H1 (cell line): Measurements from ENCODE around the gene FKBP1A. TPM values are rescaled to one million over a fixed set of nuclear protein-coding genes. Genes with fewer than 3 reads are reported as not detected.

Experiments used
- CTCF ChIA-PET: fragments of 300-600 bp; sonication (Branson Sonifier 250); formaldehyde crosslinking; loops from one replicate; lab custom pipeline; 2021; ENCODE audit not compliant: partially characterized antibody; lab: Charles Lee
- POLR2A ChIA-PET: fragments of 300-600 bp; sonication (Branson Sonifier 250); formaldehyde crosslinking; loops from one replicate; lab custom pipeline; 2021; ENCODE audit warnings: inconsistent platforms; ENCODE audit not compliant: partially characterized antibody; lab: Charles Lee
- DNase-seq, 2 experiments: peaks; one replicate each; pipeline versions ENCODE4 v3.0.0 to v3.0.0-alpha.2; 2010 to 2022; ENCODE audit warnings: low spot score in 2 of 2, low read depth in 1 of 2, mixed read lengths in 1 of 2
- FAIRE-seq: peaks from 2 replicates; lab custom pipeline; 2011; peaks lifted over from hg19 to GRCh38; lab: Jason Lieb, UNC
- H2AFZ ChIP-seq: 2 replicates; pipeline ENCODE4 v1.8.1; 2012; ENCODE audit warnings: low read length, inconsistent platforms
- H2AK5ac ChIP-seq: 2 replicates; pipeline ENCODE4 v1.6.1; 2013; ENCODE audit warnings: low read depth, low read length
- H2BK120ac ChIP-seq: replicated peaks from 2 replicates; pipeline ENCODE3; 2013; ENCODE audit warnings: low read depth, low read length, inconsistent platforms
- H2BK12ac ChIP-seq: 2 replicates; pipeline ENCODE4 v1.6.1; 2013; ENCODE audit warnings: low read depth, low read length
- H2BK15ac ChIP-seq: 2 replicates; pipeline ENCODE4 v1.6.1; 2013; ENCODE audit warnings: low read length
- H2BK20ac ChIP-seq: 2 replicates; pipeline ENCODE4 v1.6.1; 2013; ENCODE audit warnings: low read length
- H2BK5ac ChIP-seq: 2 replicates; pipeline ENCODE4 v1.6.1; 2013; ENCODE audit warnings: low read depth, low read length
- H3K14ac ChIP-seq: 2 replicates; pipeline ENCODE4 v1.6.1; 2013; ENCODE audit warnings: inconsistent platforms; ENCODE audit not compliant: insufficient read length
- H3K18ac ChIP-seq: 2 replicates; pipeline ENCODE4 v1.6.1; 2013; ENCODE audit warnings: low read length; ENCODE audit errors: extremely low read depth
- H3K23ac ChIP-seq: 2 replicates; pipeline ENCODE4 v1.6.1; 2013; ENCODE audit warnings: inconsistent platforms; ENCODE audit not compliant: insufficient read length
- H3K23me2 ChIP-seq: 2 replicates; pipeline ENCODE4 v1.6.1; 2013; ENCODE audit warnings: low read depth, low read length
- H3K27ac ChIP-seq: 2 replicates; pipeline ENCODE4 v1.6.1; 2011; ENCODE audit warnings: low read depth, low read length, inconsistent platforms
- H3K27me3 ChIP-seq, 4 experiments: replicated peaks in 1 of 4; 1 replicate in 1 of 4; 2 replicates in 3 of 4; pipeline versions ENCODE4 v1.6.1 to v1.8.1; 2011 to 2013; ENCODE audit warnings: low read length in 3 of 4, mild to moderate bottlenecking in 3 of 4, inconsistent platforms in 2 of 4, mixed read lengths in 2 of 4, moderate library complexity in 1 of 4; ENCODE audit not compliant: control insufficient read depth in 3 of 4, insufficient read depth in 3 of 4; ENCODE audit errors: extremely low read depth in 1 of 4
- H3K36me3 ChIP-seq, 4 experiments: 2 replicates each; pipeline versions ENCODE4 v1.6.1 to v1.8.1; 2011 to 2013; ENCODE audit warnings: mild to moderate bottlenecking in 4 of 4, low read length in 3 of 4, moderate library complexity in 2 of 4, control low read depth in 1 of 4, inconsistent platforms in 1 of 4; ENCODE audit not compliant: insufficient read depth in 4 of 4, control insufficient read depth in 2 of 4
- H3K4ac ChIP-seq: replicated peaks from 2 replicates; pipeline ENCODE3; 2013; ENCODE audit warnings: low read length, low read depth, mixed read lengths, inconsistent platforms; ENCODE audit not compliant: insufficient read length
- H3K4me1 ChIP-seq, 4 experiments: replicated peaks in 1 of 4; 1 replicate in 1 of 4; 2 replicates in 3 of 4; pipeline versions ENCODE4 v1.6.1 to v1.8.1; 2011 to 2013; ENCODE audit warnings: low read length in 3 of 4, inconsistent platforms in 2 of 4, mixed read lengths in 1 of 4; ENCODE audit not compliant: insufficient read depth in 4 of 4, control insufficient read depth in 3 of 4
- H3K4me2 ChIP-seq, 2 experiments: 2 replicates each; pipeline versions ENCODE4 v1.6.1 to v1.8.1; 2011 to 2013; ENCODE audit warnings: low read depth in 2 of 2, low read length in 2 of 2, control low read depth in 1 of 2, inconsistent platforms in 1 of 2, mild to moderate bottlenecking in 1 of 2; ENCODE audit not compliant: insufficient read depth in 1 of 2
- H3K4me3 ChIP-seq, 4 experiments: fragments of 200-600, 300-600 bp in 1 of 4; sonication (generic), shearing (Covaris generic), sonication (Bioruptor Twin) in 1 of 4; 2 replicates each; pipeline versions ENCODE4 v1.5.1 to v1.8.1; 2011 to 2016; ENCODE audit warnings: low read length in 4 of 4, low read depth in 3 of 4, control low read depth in 2 of 4, inconsistent platforms in 2 of 4, mild to moderate bottlenecking in 2 of 4, mixed read lengths in 1 of 4, moderate library complexity in 1 of 4; ENCODE audit not compliant: insufficient read depth in 2 of 4; ENCODE audit errors: extremely low read depth in 1 of 4
- H3K56ac ChIP-seq: replicated peaks from 2 replicates; pipeline ENCODE3; 2013; ENCODE audit warnings: low read depth, mild to moderate bottlenecking, mixed read lengths, low read length, inconsistent platforms; ENCODE audit not compliant: insufficient read length
- H3K79me1 ChIP-seq: 2 replicates; pipeline ENCODE4 v1.6.1; 2013; ENCODE audit warnings: low read depth, low read length, control low read depth
- H3K79me2 ChIP-seq, 2 experiments: 2 replicates each; pipeline versions ENCODE4 v1.6.1 to v1.8.1; 2012 to 2013; ENCODE audit warnings: low read length in 2 of 2, mild to moderate bottlenecking in 2 of 2, inconsistent platforms in 1 of 2; ENCODE audit not compliant: insufficient read depth in 2 of 2, control insufficient read depth in 1 of 2
- H3K9ac ChIP-seq, 4 experiments: replicated peaks in 1 of 4; 1 replicate in 1 of 4; 2 replicates in 3 of 4; pipeline versions ENCODE4 v1.6.1 to v1.8.1; 2011 to 2013; ENCODE audit warnings: low read depth in 3 of 4, low read length in 3 of 4, control low read depth in 2 of 4, mild to moderate bottlenecking in 2 of 4, moderate library complexity in 2 of 4, inconsistent platforms in 1 of 4; ENCODE audit errors: extremely low read depth in 1 of 4
- H3K9me3 ChIP-seq, 2 experiments: 2 replicates each; pipeline versions ENCODE4 v1.6.1 to v1.8.1; 2012 to 2013; ENCODE audit warnings: mild to moderate bottlenecking in 2 of 2, moderate library complexity in 2 of 2, control low read depth in 1 of 2, inconsistent platforms in 1 of 2, low read depth in 1 of 2, low read length in 1 of 2, mixed read lengths in 1 of 2; ENCODE audit not compliant: insufficient read depth in 2 of 2
- H4K20me1 ChIP-seq, 2 experiments: replicated peaks in 1 of 2; 2 replicates each; pipeline versions ENCODE3 to v1.8.1; 2011 to 2013; ENCODE audit warnings: inconsistent platforms in 2 of 2, low read length in 2 of 2, mild to moderate bottlenecking in 1 of 2; ENCODE audit not compliant: insufficient read depth in 2 of 2, control insufficient read depth in 1 of 2
- H4K5ac ChIP-seq: 2 replicates; pipeline ENCODE4 v1.6.1; 2013; ENCODE audit warnings: low read length, low read depth, mixed read lengths, inconsistent platforms; ENCODE audit not compliant: insufficient read length
- H4K8ac ChIP-seq: 2 replicates; pipeline ENCODE4 v1.8.0; 2013; ENCODE audit warnings: mild to moderate bottlenecking, moderate library complexity, low read length, inconsistent platforms; ENCODE audit not compliant: insufficient read depth; ENCODE audit errors: extremely low read depth
- H4K91ac ChIP-seq: replicated peaks from 2 replicates; pipeline ENCODE3; 2013; ENCODE audit warnings: low read length, mixed read lengths, inconsistent platforms; ENCODE audit not compliant: insufficient read length
- FOSL1 ChIP-seq: IDR thresholded peaks from 2 replicates; pipeline ENCODE4 v1.6.1; 2011; ENCODE audit warnings: mild to moderate bottlenecking, low read depth, low read length, moderate library complexity; ENCODE audit not compliant: insufficient read depth
- JUN ChIP-seq: IDR thresholded peaks from 2 replicates; pipeline ENCODE4 v1.6.1; 2011; ENCODE audit warnings: low read depth, mild to moderate bottlenecking, improper control_type of control experiment, low read length
- JUND ChIP-seq: IDR thresholded peaks from 2 replicates; pipeline ENCODE4 v1.6.1; 2011; ENCODE audit warnings: mild to moderate bottlenecking, improper control_type of control experiment, low read length
- KDM4A ChIP-seq: IDR thresholded peaks from one replicate; pipeline ENCODE4 v1.7.1; 2012; ENCODE audit warnings: low read depth, mild to moderate bottlenecking, moderate library complexity, low read length, inconsistent platforms; ENCODE audit not compliant: severe bottlenecking
- KDM5A ChIP-seq: fragments of 200-600 bp; IDR thresholded peaks from 2 replicates; pipeline ENCODE4 v1.7.1; 2012; ENCODE audit warnings: mild to moderate bottlenecking, low read length, inconsistent platforms, mixed read lengths
- NANOG ChIP-seq: IDR thresholded peaks from 2 replicates; pipeline ENCODE4 v1.6.1; 2011; ENCODE audit warnings: low read length, low read depth, mild to moderate bottlenecking, inconsistent platforms; ENCODE audit not compliant: insufficient read depth, poor library complexity, severe bottlenecking
- RXRA ChIP-seq: IDR thresholded peaks from 2 replicates; pipeline ENCODE4 v1.6.1; 2011; ENCODE audit warnings: low read depth, mild to moderate bottlenecking, low read length, moderate library complexity; ENCODE audit not compliant: insufficient read depth
- SIRT6 ChIP-seq: IDR thresholded peaks from one replicate; pipeline ENCODE4 v1.7.1; 2012; ENCODE audit warnings: low read length, inconsistent platforms
- SUZ12 ChIP-seq: fragments of 200-600 bp; sonication (generic); IDR thresholded peaks from 2 replicates; pipeline ENCODE4 v1.6.1; 2012; ENCODE audit warnings: mild to moderate bottlenecking, inconsistent platforms, low read length, moderate library complexity, mixed read lengths
- ZNF274 ChIP-seq: IDR thresholded peaks from 2 replicates; pipeline ENCODE4 v1.7.0; 2012; ENCODE audit warnings: low read length, borderline replicate concordance; ENCODE audit errors: extremely low read depth
- WGBS, 2 experiments: shearing (Covaris generic) in 1 of 2; methylation state at CpG; one replicate each; pipeline versions ENCODE4 v1.1.6 to v1.1.7; 2013 to 2015; ENCODE audit warnings: low lambda C conversion rate in 2 of 2, mixed read lengths in 2 of 2, inconsistent platforms in 1 of 2, low coverage in 1 of 2, missing lambda C conversion rate in 1 of 2; ENCODE audit not compliant: insufficient replicate concordance in 2 of 2, insufficient coverage in 1 of 2, insufficient read length in 1 of 2; ENCODE audit errors: extremely low coverage in 1 of 2, missing lambda C conversion rate in 1 of 2; 5-methylcytosine and 5-hydroxymethylcytosine counted together
- polyA plus RNA-seq, 7 experiments: library from polyadenylated mRNA; depleted of rRNA in 3 of 7; stranded (reverse) in 5 of 7; unstranded in 2 of 7; fragments of >200 nt in 5 of 7; fragments of 200-250 nt in 2 of 7; gene quantifications; 1 replicate in 5 of 7; 2 replicates in 1 of 7; 4 replicates in 1 of 7; pipeline versions ENCODE4 v1.2.1 to v1.2.3, GENCODE V29; 2011 to 2013; ENCODE audit warnings: missing spikeins in 2 of 7, mixed read lengths in 2 of 7
- total RNA-seq: library from RNA; stranded (reverse); fragmentation: NEBNext Ultra II Directional; extraction: Animal tissue kit (Norgen Biotek cat#: 25700); gene quantifications from 2 replicates; pipeline ENCODE4 v1.2.1, GENCODE V29; 2021
- TF ChIP-seq, protein P1 (sequence below), 3 experiments: IDR thresholded peaks; 1 replicate in 2 of 3; 2 replicates in 1 of 3; pipeline versions ENCODE4 v1.5.1 to v1.6.1; 2011; ENCODE audit warnings: low read length in 3 of 3, mild to moderate bottlenecking in 3 of 3, inconsistent platforms in 2 of 3, low read depth in 1 of 3, moderate library complexity in 1 of 3; ENCODE audit not compliant: insufficient read depth in 1 of 3; ENCODE audit errors: control extremely low read depth in 1 of 3

The FKBP1A gene
- total and polyA plus RNA-seq, 2 of the 8 experiments (the other 6 are each of a cell fraction or from before 2014, with no cell fraction given), result 250 to 685 TPM

DNA sequence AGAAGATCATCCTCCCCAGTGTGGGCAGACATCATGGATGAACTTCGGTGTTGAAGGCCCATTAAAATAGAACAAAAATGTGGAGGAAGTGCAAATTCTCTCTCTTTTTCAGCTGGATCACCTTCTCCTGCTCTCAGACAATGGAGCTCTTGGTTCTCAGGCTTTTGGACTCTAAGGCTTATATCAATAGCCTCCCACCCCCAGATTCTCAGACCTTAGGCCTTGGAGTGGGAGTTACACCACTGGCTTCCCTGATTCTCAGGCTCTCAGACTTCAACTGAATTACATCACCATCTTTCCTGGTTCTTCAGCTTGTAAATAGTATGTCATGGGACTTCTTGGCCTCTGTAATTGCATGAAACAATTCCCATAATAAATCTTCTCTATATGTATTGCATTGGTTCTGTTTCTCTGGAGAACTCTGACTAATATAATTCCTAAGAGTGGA lies 37.2 kb upstream of the FKBP1A start:
- H3K27me3 ChIP-seq, result no peaks in the 10 kb centered on the region
- no peak overlapping the region for H4K5ac ChIP-seq
- no peaks in the 10 kb centered on the region for H3K23me2 ChIP-seq
- H3K79me1 ChIP-seq, result no peaks in the 10 kb centered on the region
- no peak overlapping the region for H2BK12ac ChIP-seq
- no peak for DNase-seq
- no peaks in the 10 kb centered on the region for H4K20me1 ChIP-seq
- H3K9me3 ChIP-seq, result peaks cover 15 to 27% of the 10 kb centered on the region in 2 experiments
- H3K36me3 ChIP-seq, result peaks cover 0 to 15% (median 0%) of the 10 kb centered on the region in 4 experiments; a peak in 2 of 8 replicates
- H3K9ac ChIP-seq, result no peak overlapping the region
- no peak overlapping the region for H3K23ac ChIP-seq
- H2BK120ac ChIP-seq, result no peak overlapping the region
- no peak overlapping the region for H3K4me2 ChIP-seq
- no peak overlapping the region for H2AFZ ChIP-seq
- no peak overlapping the region for H4K91ac ChIP-seq
- H2AK5ac ChIP-seq, result no peak overlapping the region
- H3K4me3 ChIP-seq, result no peak overlapping the region
- H2BK20ac ChIP-seq, result no peak overlapping the region
- no peak overlapping the region for H3K4ac ChIP-seq
- WGBS, 2 experiments, result 95% methylated on average over 1 of the region's 1 CpG; no CpG with 5 or more reads in 1 of the 2 experiments
- no peak overlapping the region for H4K8ac ChIP-seq
- H3K79me2 ChIP-seq, result no peaks in the 10 kb centered on the region
- no peak overlapping the region for H3K14ac ChIP-seq
- no peak overlapping the region; the same call in 1 of the 2 replicates for H3K18ac ChIP-seq
- no peak for FAIRE-seq
- ChIA-PET CTCF (interaction anchor here (1.0 to 1.5 kb wide), 4 partner anchors 9 to 560 kb away, joined by 3 to 7 read pairs (median 3); no protein-coding TSS in a partner anchor), POLR2A (interaction anchor here (0.6 kb wide), 1 partner anchor 31 kb away, joined by 3 read pairs; no protein-coding TSS in a partner anchor)
- no peak overlapping the region for H2BK15ac ChIP-seq
- H2BK5ac ChIP-seq, result no peak overlapping the region
- H3K56ac ChIP-seq, result no peak overlapping the region
- no peak overlapping the region for H3K27ac ChIP-seq
- peaks cover 7 to 21% (median 10%) of the 10 kb centered on the region in 4 experiments; a peak in 6 of 7 replicates for H3K4me1 ChIP-seq
- TF ChIP-seq JUND, result no peak
- TF ChIP-seq FOSL1, result no peak
- TF ChIP-seq KDM4A, result no peak
- TF ChIP-seq SIRT6, result no peak
- TF ChIP-seq JUN, result no peak
- no peak for TF ChIP-seq SUZ12
- TF ChIP-seq RXRA, result no peak
- TF ChIP-seq NANOG, result no peak
- TF ChIP-seq, protein P1, sequence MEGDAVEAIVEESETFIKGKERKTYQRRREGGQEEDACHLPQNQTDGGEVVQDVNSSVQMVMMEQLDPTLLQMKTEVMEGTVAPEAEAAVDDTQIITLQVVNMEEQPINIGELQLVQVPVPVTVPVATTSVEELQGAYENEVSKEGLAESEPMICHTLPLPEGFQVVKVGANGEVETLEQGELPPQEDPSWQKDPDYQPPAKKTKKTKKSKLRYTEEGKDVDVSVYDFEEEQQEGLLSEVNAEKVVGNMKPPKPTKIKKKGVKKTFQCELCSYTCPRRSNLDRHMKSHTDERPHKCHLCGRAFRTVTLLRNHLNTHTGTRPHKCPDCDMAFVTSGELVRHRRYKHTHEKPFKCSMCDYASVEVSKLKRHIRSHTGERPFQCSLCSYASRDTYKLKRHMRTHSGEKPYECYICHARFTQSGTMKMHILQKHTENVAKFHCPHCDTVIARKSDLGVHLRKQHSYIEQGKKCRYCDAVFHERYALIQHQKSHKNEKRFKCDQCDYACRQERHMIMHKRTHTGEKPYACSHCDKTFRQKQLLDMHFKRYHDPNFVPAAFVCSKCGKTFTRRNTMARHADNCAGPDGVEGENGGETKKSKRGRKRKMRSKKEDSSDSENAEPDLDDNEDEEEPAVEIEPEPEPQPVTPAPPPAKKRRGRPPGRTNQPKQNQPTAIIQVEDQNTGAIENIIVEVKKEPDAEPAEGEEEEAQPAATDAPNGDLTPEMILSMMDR (IDR thresholded peaks at IDR 0.05; ENCODE audit: control extremely low read depth in 1 of 3, insufficient read depth in 1 of 3, low read depth in 1 of 3, low read length in 3 of 3), result no peak
- TF ChIP-seq ZNF274, result no peak
- TF ChIP-seq KDM5A, result no peak
